Glutamatergic neuron (in vitro differentiated cells): Measurements from ENCODE around the gene S100A11. TPM values are rescaled to one million over a fixed set of nuclear protein-coding genes. Genes with fewer than 3 reads are reported as not detected.

Source experiments
- DNase-seq: peaks from one replicate; pipeline ENCODE4 v3.0.0; 2022
- H3K27ac Mint-ChIP-seq: one replicate; pipeline ENCODE4 v1.8.0; 2020; ENCODE audit warnings: mild to moderate bottlenecking, mixed read lengths, inconsistent platforms; ENCODE audit not compliant: unreplicated experiment
- H3K27me3 Mint-ChIP-seq: one replicate; pipeline ENCODE4 v1.8.0; 2020; ENCODE audit warnings: mild to moderate bottlenecking, moderate library complexity, mixed read lengths, inconsistent platforms; ENCODE audit not compliant: unreplicated experiment
- H3K36me3 Mint-ChIP-seq: one replicate; pipeline ENCODE4 v1.8.0; 2020; ENCODE audit warnings: mild to moderate bottlenecking, mixed read lengths, inconsistent platforms; ENCODE audit not compliant: unreplicated experiment
- H3K4me1 Mint-ChIP-seq: one replicate; pipeline ENCODE4 v1.8.0; 2020; ENCODE audit warnings: mild to moderate bottlenecking, low read depth, mixed read lengths, inconsistent platforms; ENCODE audit not compliant: unreplicated experiment
- H3K4me3 Mint-ChIP-seq: one replicate; pipeline ENCODE4 v1.8.0; 2020; ENCODE audit warnings: mild to moderate bottlenecking, mixed read lengths, inconsistent platforms; ENCODE audit not compliant: unreplicated experiment
- H3K9me3 Mint-ChIP-seq: one replicate; pipeline ENCODE4 v1.8.0; 2020; ENCODE audit warnings: mild to moderate bottlenecking, moderate library complexity, mixed read lengths, inconsistent platforms; ENCODE audit not compliant: unreplicated experiment
- CTCF ChIP-seq: fragments of 200-600 bp; sonication (generic); IDR thresholded peaks from one replicate; pipeline ENCODE4 v1.5.0; 2021; ENCODE audit not compliant: partially characterized antibody, unreplicated experiment
- total RNA-seq: library from RNA; stranded (reverse); fragmentation: NEBNext Ultra II Directional; extraction: Animal tissue kit (Norgen Biotek cat#: 25700); gene quantifications from one replicate; pipeline ENCODE4 v1.2.1, GENCODE V29; 2021; ENCODE audit not compliant: unreplicated experiment

The S100A11 gene
- total RNA-seq, 1 donor from 2014 or later: 45.1 TPM

- TF ChIP-seq CTCF: peak; percentile 95
- peak overlapping the region; percentile 55 for H3K27ac Mint-ChIP-seq
- H3K4me1 Mint-ChIP-seq: peaks cover 4% of the 10 kb centered on the region
- H3K36me3 Mint-ChIP-seq: no peaks in the 10 kb centered on the region
- DNase-seq: peak; percentile 92
- H3K4me3 Mint-ChIP-seq: no peak overlapping the region
- peaks cover 7% of the 10 kb centered on the region for H3K27me3 Mint-ChIP-seq
- peaks cover 7% of the 10 kb centered on the region for H3K9me3 Mint-ChIP-seq
These were observed 34.9 kb downstream of the S100A11 start for GRCh38 chr1:152001631-152002584.

- H3K27me3 Mint-ChIP-seq: peaks cover 7% of the 10 kb centered on the region
- DNase-seq: no peak
- no peak overlapping the region for H3K27ac Mint-ChIP-seq
- peaks cover 4% of the 10 kb centered on the region for H3K4me1 Mint-ChIP-seq
- no peaks in the 10 kb centered on the region for H3K36me3 Mint-ChIP-seq
- TF ChIP-seq CTCF: no peak
- no peak overlapping the region for H3K4me3 Mint-ChIP-seq
- H3K9me3 Mint-ChIP-seq: peaks cover 7% of the 10 kb centered on the region
These were observed 35.7 kb downstream of the S100A11 start for GRCh38 chr1:152000964-152001630.

- peaks cover 8% of the 10 kb centered on the region for H3K9me3 Mint-ChIP-seq
- no peak overlapping the region for H3K4me3 Mint-ChIP-seq
- no peak for TF ChIP-seq CTCF
- peaks cover 4% of the 10 kb centered on the region for H3K27me3 Mint-ChIP-seq
- DNase-seq: no peak
- H3K36me3 Mint-ChIP-seq: no peaks in the 10 kb centered on the region
- H3K4me1 Mint-ChIP-seq: peaks cover 4% of the 10 kb centered on the region
- H3K27ac Mint-ChIP-seq: no peak overlapping the region
These were observed 38.0 kb downstream of the S100A11 start for GRCh38 chr1:151998611-151999362.

GRCh38 chr1:151997284-151997570 lies 39.6 kb downstream of the S100A11 start:
- no peak overlapping the region for H3K4me3 Mint-ChIP-seq
- H3K9me3 Mint-ChIP-seq: peaks cover 3% of the 10 kb centered on the region
- H3K36me3 Mint-ChIP-seq: no peaks in the 10 kb centered on the region
- no peak for DNase-seq
- H3K4me1 Mint-ChIP-seq: no peaks in the 10 kb centered on the region
- no peak for TF ChIP-seq CTCF
- peaks cover 10% of the 10 kb centered on the region for H3K27me3 Mint-ChIP-seq
- H3K27ac Mint-ChIP-seq: no peak overlapping the region
